Gastrocnemius medialis (tissue), 4 donors: ENCODE results near the gene NSF.
"Not testable (repeated sequence)": the region's sequence is repeated elsewhere in the genome, so short reads cannot be mapped to it uniquely, and the experiment has no call there.

Experiments used
- POLR2A ChIP-seq, 2 donors: fragments of 450-650 bp; IDR thresholded peaks; one replicate each; pipeline ENCODE4 v1.6.1; 2017; ENCODE audit warnings: antibody characterized with exemption in 2 of 2, mild to moderate bottlenecking in 2 of 2, moderate library complexity in 2 of 2
- TF ChIP-seq, protein P1 (sequence below), 5 experiments: fragments of 450-650 bp in 3 of 5; fragments of 200-600 bp in 2 of 5; sonication (generic) in 2 of 5; IDR thresholded peaks in 4 of 5; conservative IDR thresholded peaks in 1 of 5; 1 replicate in 4 of 5; 2 replicates in 1 of 5; pipeline ENCODE4 v1.5.1; 2016 to 2019; ENCODE audit warnings: antibody characterized with exemption in 5 of 5, mild to moderate bottlenecking in 3 of 5, moderate library complexity in 3 of 5

DNA sequence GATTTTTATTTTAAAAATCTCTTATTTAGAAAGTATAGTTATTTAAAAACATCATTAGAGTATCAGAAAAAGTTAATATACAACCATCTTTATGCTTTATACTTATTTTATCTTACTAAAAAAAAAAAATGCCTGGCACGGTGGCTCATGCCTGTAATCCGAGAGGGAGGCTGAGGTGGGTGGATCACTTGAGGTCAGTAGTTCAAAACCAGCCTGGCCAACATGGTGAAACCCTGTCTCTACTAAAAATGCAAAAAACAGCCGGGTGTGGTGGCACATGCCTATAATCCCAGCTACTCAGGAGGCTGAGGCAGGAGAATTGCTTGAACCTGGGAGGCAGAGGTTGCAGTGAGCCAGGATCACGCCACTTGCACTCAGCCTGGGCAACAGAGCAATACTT is 167.1 kb downstream of the NSF start:
- TF ChIP-seq, protein P1, sequence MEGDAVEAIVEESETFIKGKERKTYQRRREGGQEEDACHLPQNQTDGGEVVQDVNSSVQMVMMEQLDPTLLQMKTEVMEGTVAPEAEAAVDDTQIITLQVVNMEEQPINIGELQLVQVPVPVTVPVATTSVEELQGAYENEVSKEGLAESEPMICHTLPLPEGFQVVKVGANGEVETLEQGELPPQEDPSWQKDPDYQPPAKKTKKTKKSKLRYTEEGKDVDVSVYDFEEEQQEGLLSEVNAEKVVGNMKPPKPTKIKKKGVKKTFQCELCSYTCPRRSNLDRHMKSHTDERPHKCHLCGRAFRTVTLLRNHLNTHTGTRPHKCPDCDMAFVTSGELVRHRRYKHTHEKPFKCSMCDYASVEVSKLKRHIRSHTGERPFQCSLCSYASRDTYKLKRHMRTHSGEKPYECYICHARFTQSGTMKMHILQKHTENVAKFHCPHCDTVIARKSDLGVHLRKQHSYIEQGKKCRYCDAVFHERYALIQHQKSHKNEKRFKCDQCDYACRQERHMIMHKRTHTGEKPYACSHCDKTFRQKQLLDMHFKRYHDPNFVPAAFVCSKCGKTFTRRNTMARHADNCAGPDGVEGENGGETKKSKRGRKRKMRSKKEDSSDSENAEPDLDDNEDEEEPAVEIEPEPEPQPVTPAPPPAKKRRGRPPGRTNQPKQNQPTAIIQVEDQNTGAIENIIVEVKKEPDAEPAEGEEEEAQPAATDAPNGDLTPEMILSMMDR (IDR thresholded peaks at IDR 0.05 in 4 of 5, conservative IDR thresholded peaks at IDR 0.05 in 1 of 5): not testable (repeated sequence)
- TF ChIP-seq POLR2A (IDR thresholded peaks at IDR 0.05): not testable (repeated sequence)
